A549 (cell line): ENCODE data around the gene HOXA5.

Source experiments
- BHLHE40 ChIP-seq: IDR thresholded peaks from 2 replicates; pipeline ENCODE4 v1.6.1; 2012; ENCODE audit warnings: low read depth, low read length, inconsistent platforms
- CEBPB ChIP-seq, 2 experiments: fragments of >200 bp in 1 of 2; sonication (Bioruptor Twin) in 1 of 2; formaldehyde crosslinking in 1 of 2; IDR thresholded peaks; 2 replicates each; pipeline ENCODE4 v1.6.1; 2012 to 2016
- EHMT2 ChIP-seq: fragments of 200-600 bp; sonication (generic); IDR thresholded peaks from 2 replicates; pipeline ENCODE4 v1.6.1; 2016; ENCODE audit warnings: antibody characterized with exemption, low read depth, mild to moderate bottlenecking, moderate library complexity
- HEYL ChIP-seq: fragments of 250-450 bp; sonication (Bioruptor Pico); IDR thresholded peaks from 2 replicates; pipeline ENCODE4 v1.8.0; 2021; ENCODE audit warnings: mild to moderate bottlenecking, moderate library complexity
- HOXB13 ChIP-seq: fragments of 250-450 bp; sonication (Bioruptor Pico); IDR thresholded peaks from 2 replicates; pipeline ENCODE4 v1.5.0; 2020; ENCODE audit warnings: low read depth, mild to moderate bottlenecking, moderate library complexity
- POLR2A ChIP-seq: IDR thresholded peaks from 2 replicates; pipeline ENCODE4 v1.6.1; 2012; ENCODE audit warnings: mild to moderate bottlenecking, low read length
- RAD21 ChIP-seq, 2 experiments: fragments of >200 bp in 1 of 2; sonication (Bioruptor Twin) in 1 of 2; formaldehyde crosslinking in 1 of 2; IDR thresholded peaks in 1 of 2; conservative IDR thresholded peaks in 1 of 2; 2 replicates in 1 of 2; 3 replicates in 1 of 2; pipeline ENCODE4 v1.6.1; 2012 to 2018; ENCODE audit warnings: inconsistent platforms in 1 of 2
- TF ChIP-seq, protein P1 (sequence below): IDR thresholded peaks from 2 replicates; pipeline ENCODE4 v1.6.1; 2012
- TF ChIP-seq, protein P2 (sequence below): fragments of >200 bp; sonication (Bioruptor Twin); formaldehyde crosslinking; IDR thresholded peaks from 3 replicates; pipeline ENCODE4 v1.5.1; 2016

DNA sequence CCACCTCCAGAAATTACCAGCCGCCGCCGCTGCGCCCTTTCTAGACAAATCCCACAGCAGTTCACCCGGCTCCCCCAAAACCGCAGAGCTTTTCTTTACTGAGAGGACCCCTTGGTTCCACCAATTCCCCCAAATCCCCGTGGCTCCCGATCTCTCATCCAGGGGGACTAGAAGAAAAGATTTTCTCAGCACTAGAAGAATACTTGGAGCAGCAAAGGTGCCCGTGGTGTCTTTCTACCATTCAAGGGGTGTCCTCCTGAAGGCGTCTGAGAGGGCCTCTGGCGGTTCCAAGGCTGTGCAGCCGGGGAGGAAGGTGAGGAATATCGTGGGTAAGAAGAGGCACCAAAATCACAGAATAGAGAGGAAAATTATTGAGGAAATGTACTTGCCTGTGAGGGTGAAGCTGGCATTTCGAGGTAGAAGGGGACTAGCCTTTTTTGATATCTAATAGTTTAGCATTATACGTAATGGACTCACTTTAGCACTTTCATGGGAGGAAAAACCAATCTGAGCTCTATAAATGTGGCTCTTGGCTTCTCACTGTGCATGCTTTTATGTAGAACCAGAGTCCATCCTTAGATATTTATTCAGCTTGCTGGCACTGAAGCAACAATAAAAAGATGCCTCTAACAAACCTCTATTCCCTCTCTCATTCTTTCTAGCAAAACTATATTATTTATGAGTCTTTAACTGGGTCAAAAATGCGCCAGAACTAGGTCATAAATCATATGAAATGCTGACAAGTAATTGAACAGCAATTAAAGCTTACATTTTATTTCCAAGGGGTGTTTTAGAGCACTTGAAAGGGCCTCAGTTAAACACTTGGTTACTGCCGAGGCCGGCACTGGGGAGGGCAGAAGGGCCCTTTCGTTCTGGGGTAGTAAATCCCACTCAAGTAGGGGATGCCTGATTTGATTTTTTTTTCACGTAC, 27.2 kb downstream of the HOXA5 start:
- TF ChIP-seq BHLHE40 (no peak), POLR2A (no peak), HOXB13 (CRISPR knock-in tag) (no peak), RAD21 (conservative IDR thresholded peaks at IDR 0.05 in 1 of 2, IDR thresholded peaks at IDR 0.05 in 1 of 2) (no peak), HEYL (CRISPR knock-in tag) (no peak), CEBPB (IDR thresholded peaks at IDR 0.05) (no peak), EHMT2 (no peak)
- TF ChIP-seq, protein P1, sequence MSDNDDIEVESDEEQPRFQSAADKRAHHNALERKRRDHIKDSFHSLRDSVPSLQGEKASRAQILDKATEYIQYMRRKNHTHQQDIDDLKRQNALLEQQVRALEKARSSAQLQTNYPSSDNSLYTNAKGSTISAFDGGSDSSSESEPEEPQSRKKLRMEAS = no peak
- TF ChIP-seq, protein P2, sequence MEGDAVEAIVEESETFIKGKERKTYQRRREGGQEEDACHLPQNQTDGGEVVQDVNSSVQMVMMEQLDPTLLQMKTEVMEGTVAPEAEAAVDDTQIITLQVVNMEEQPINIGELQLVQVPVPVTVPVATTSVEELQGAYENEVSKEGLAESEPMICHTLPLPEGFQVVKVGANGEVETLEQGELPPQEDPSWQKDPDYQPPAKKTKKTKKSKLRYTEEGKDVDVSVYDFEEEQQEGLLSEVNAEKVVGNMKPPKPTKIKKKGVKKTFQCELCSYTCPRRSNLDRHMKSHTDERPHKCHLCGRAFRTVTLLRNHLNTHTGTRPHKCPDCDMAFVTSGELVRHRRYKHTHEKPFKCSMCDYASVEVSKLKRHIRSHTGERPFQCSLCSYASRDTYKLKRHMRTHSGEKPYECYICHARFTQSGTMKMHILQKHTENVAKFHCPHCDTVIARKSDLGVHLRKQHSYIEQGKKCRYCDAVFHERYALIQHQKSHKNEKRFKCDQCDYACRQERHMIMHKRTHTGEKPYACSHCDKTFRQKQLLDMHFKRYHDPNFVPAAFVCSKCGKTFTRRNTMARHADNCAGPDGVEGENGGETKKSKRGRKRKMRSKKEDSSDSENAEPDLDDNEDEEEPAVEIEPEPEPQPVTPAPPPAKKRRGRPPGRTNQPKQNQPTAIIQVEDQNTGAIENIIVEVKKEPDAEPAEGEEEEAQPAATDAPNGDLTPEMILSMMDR = no peak
